Rectal smooth muscle tissue (tissue), 1 donor: Measurements from ENCODE around the gene GULP1.
"Not testable (repeated sequence)": the region's sequence is repeated elsewhere in the genome, so short reads cannot be mapped to it uniquely, and the experiment has no call there.

ENCODE experiments used
- H3K27ac ChIP-seq: one replicate; pipeline ENCODE4 v1.7.0; 2013; ENCODE audit warnings: low read depth, low read length, inconsistent platforms
- H3K27me3 ChIP-seq: one replicate; pipeline ENCODE4 v1.7.0; 2013; ENCODE audit warnings: low read length; ENCODE audit not compliant: control insufficient read depth, insufficient read depth
- H3K36me3 ChIP-seq: one replicate; pipeline ENCODE4 v1.7.0; 2013; ENCODE audit warnings: low read length; ENCODE audit not compliant: control insufficient read depth, insufficient read depth
- H3K4me1 ChIP-seq: one replicate; pipeline ENCODE4 v1.7.0; 2013; ENCODE audit warnings: low read length; ENCODE audit not compliant: control insufficient read depth, insufficient read depth
- H3K4me3 ChIP-seq: one replicate; pipeline ENCODE4 v1.7.0; 2013; ENCODE audit warnings: low read length
- H3K9ac ChIP-seq: one replicate; pipeline ENCODE4 v1.7.0; 2013; ENCODE audit warnings: low read length

Gene GULP1

DNA sequence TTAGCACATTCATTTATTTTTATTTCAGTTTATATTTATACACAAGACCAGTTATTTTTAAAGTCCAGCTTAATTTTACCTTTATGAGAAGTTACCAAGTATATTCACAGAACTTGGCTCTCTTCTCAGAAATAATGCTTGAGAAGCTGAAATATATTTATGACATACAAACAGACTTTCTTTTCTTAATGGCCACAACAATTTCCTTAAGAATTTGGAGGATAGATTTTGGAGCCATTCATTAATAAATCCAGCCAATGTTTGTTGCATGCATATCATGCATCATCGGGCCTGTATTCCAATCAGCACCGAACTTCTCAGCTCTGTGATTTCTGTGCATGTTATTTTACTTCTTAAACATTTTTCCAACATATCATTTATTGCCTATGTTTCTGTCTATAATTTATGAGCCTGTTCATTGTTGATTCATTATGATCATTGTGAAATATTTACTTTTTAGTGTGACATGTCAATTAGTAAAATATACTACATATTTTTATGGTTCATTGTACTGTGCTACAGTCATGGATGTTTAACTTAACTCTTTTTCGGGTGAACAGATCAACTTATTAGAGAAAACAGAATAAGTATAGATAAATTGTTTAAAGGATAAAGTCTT, 3.5 kb downstream of the GULP1 start:
- Histone ChIP-seq H3K27ac (no peak overlapping the region), H3K36me3 (no peaks in the 10 kb centered on the region), H3K9ac (no peak overlapping the region), H3K27me3 (peaks cover 3% of the 10 kb centered on the region), H3K4me3 (no peak overlapping the region), H3K4me1 (peaks cover 3% of the 10 kb centered on the region)

DNA sequence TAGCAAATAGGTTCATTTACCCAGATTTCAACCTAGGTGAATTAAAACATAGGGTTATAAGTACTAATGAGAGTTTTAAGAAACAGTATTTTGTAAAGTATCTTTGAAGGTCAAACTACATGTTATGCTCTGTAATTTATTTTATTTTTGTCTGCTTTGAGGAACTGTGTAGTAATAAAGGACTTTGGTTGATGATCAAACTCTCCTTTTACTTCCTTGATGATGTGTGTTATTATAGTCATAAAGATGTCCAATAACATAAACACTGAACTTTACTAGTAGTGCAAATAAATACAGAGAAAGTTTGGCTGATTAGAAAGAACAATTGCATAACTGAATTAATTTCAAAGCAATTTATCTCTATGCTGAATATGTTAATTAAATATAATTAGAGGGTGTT, 6.3 kb downstream of the GULP1 start:
- H3K9ac ChIP-seq, result no peak overlapping the region
- no peaks in the 10 kb centered on the region for H3K27me3 ChIP-seq
- H3K27ac ChIP-seq, result no peak overlapping the region
- H3K4me1 ChIP-seq, result no peaks in the 10 kb centered on the region
- no peak overlapping the region for H3K4me3 ChIP-seq
- H3K36me3 ChIP-seq, result no peaks in the 10 kb centered on the region

DNA sequence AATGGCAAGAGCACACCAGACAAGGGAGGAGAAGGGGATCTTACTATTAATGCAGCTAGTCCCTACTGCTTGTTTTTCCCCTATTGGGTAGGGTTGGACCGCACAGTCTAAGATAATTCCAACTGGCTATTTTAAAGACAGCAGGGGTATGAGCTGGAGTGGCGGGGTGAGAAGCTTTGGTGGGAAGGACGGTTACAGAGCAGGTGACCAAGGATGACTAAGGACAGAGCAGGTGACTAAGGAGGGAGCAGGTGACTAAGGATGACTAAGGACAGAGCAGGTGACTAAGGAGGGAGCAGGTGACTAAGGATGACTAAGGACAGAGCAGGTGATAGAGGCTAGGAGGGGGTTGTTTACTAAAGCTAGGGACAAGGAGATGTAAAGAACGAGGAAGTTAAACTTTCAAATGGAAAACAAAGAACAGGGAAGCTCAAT, 7.3 kb downstream of the GULP1 start:
- not testable (repeated sequence) for H3K9ac ChIP-seq, H3K4me1 ChIP-seq, H3K36me3 ChIP-seq, H3K27me3 ChIP-seq, H3K27ac ChIP-seq, H3K4me3 ChIP-seq

DNA sequence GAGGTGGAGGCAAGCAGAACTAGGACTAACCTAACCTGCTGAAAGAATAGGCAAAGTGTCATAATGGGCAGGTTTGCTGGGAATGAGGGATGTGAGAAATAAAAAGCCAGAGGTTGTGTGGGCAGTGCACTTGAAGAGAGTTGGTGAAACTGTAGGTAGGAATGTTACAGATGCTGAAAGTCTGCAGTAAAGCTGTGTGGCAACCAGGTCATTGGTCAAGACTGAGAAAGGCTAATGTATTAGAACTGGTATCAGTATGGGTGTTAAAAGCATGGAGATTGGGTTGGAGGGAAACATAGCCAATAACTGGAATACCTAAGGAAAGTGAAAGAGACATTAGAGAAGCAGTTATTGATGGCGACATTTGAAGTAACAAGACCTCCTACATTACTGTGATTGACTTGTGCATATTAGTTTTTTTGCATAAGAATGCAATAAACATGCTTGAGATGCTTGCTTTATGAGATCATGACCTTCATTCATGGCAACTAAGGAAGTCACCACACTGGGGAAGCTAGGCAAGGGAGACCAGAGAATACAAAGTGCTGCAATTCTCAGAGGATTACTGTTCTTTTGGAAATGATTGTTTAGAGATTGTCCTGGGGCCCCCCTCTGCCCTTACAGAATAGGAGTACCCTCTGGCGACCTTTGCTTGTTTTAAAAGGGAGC, 11.8 kb downstream of the GULP1 start:
- no peaks in the 10 kb centered on the region for H3K27me3 ChIP-seq
- H3K9ac ChIP-seq, result no peak overlapping the region
- no peak overlapping the region for H3K27ac ChIP-seq
- H3K36me3 ChIP-seq, result no peaks in the 10 kb centered on the region
- H3K4me3 ChIP-seq, result no peak overlapping the region
- peaks cover 2% of the 10 kb centered on the region for H3K4me1 ChIP-seq

DNA sequence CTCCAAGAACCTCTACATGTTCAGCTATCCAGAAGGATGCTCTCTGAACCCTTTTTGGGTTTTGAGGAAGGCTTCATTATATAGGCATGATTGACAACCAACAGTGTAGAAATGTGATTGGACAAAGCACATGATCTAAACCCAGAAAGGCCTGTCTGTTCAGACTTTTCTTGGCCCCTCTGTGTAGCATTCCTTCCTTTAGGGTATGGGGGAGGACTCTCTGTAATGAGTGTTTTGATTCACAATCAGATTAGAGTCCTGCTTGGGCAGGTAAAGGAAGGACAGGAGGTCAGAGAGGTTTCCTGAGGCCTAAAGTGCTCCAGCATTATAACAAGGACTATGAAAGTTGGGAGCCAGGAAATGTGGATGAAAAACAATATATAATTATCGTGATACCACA, 13.6 kb downstream of the GULP1 start:
- H3K4me1 ChIP-seq, result peaks cover 2% of the 10 kb centered on the region
- no peak overlapping the region for H3K9ac ChIP-seq
- no peak overlapping the region for H3K4me3 ChIP-seq
- no peaks in the 10 kb centered on the region for H3K27me3 ChIP-seq
- H3K27ac ChIP-seq, result no peak overlapping the region
- H3K36me3 ChIP-seq, result no peaks in the 10 kb centered on the region

DNA sequence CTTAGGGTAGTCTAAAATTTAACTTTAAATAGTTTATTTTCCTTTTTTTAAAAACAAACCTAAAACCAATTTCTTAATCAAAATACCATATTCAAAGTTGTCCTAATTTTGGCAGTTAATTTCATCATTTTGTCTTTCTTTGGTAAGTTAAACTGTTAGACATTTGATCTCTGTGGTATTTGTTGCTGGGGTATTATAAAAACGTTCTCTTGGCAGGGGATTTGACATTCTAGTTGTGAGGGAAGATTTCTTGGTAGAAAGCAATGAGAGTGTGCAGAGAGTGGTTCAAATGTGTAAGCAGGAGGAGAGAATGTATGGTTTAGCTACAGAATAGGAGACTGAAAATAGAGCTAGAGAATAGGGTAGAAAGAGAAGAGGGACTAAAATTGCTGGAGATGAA, 14.6 kb downstream of the GULP1 start:
- no peaks in the 10 kb centered on the region for H3K27me3 ChIP-seq
- no peak overlapping the region for H3K27ac ChIP-seq
- no peaks in the 10 kb centered on the region for H3K36me3 ChIP-seq
- H3K9ac ChIP-seq, result no peak overlapping the region
- H3K4me3 ChIP-seq, result no peak overlapping the region
- peaks cover 2% of the 10 kb centered on the region for H3K4me1 ChIP-seq

DNA sequence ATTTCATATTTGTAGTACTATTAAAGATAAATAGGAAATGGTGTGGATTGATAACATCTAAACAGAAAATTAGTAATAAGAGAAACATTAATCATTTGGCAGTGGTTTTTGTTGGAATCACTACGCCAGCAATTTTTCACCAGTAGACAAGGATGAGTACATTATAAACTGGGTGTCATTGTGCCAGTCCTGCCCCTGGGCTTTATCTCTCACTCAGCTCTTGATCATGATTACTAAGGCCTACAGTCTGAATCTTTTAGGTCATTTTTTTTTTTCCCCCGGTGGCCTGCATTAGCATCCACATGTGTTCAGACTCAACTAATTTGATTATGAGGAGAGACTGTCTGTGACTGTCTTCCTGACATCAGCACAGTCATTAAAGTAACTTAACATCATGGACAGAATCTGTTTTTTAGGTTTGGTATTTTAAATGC, 16.2 kb downstream of the GULP1 start:
- no peak overlapping the region for H3K4me3 ChIP-seq
- H3K36me3 ChIP-seq, result no peaks in the 10 kb centered on the region
- H3K9ac ChIP-seq, result no peak overlapping the region
- H3K4me1 ChIP-seq, result peaks cover 2% of the 10 kb centered on the region
- H3K27me3 ChIP-seq, result no peaks in the 10 kb centered on the region
- no peak overlapping the region for H3K27ac ChIP-seq

DNA sequence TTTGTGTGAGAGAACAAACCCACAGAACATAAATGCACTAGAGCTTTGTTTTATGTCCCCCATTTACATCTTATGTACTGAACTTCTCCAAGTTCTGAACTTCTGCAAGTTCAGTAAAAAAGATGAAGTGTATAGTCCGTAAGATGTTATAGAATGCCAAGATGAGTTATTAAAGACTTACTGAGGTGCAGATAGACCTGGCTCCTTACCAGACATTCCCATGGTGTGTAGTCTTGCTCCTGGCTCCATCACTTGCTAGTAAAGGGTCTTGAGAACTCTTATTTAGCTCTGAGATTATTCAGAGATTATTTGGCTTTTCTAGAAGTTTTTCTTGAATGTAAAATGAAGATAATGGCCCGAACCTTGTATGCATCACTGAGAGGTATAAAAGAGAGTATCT, 16.8 kb downstream of the GULP1 start:
- H3K27ac ChIP-seq, result no peak overlapping the region
- peaks cover 2% of the 10 kb centered on the region for H3K4me1 ChIP-seq
- no peak overlapping the region for H3K9ac ChIP-seq
- no peaks in the 10 kb centered on the region for H3K27me3 ChIP-seq
- H3K4me3 ChIP-seq, result no peak overlapping the region
- H3K36me3 ChIP-seq, result no peaks in the 10 kb centered on the region

DNA sequence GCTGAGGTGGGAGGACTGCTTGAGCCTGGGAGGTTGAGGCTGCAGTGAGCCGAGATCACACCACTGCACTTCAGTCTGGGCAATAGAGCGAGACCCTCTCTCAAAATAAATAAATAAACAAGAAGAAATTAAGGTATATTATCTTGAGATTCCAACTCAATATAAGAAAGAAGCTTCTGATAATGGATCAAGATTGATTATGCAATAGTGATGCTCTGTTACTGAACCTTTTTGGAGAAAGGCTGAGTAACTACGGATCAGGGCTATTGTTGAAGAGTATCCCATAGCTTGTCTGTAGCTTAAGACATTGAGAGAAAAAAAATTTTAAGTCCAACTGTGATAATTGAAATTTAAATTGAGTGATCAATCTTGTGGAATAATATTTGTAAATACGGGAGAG, 17.7 kb downstream of the GULP1 start:
- Histone ChIP-seq H3K9ac (no peak overlapping the region), H3K36me3 (no peaks in the 10 kb centered on the region), H3K4me1 (peaks cover 2% of the 10 kb centered on the region), H3K4me3 (no peak overlapping the region), H3K27ac (no peak overlapping the region), H3K27me3 (no peaks in the 10 kb centered on the region)

DNA sequence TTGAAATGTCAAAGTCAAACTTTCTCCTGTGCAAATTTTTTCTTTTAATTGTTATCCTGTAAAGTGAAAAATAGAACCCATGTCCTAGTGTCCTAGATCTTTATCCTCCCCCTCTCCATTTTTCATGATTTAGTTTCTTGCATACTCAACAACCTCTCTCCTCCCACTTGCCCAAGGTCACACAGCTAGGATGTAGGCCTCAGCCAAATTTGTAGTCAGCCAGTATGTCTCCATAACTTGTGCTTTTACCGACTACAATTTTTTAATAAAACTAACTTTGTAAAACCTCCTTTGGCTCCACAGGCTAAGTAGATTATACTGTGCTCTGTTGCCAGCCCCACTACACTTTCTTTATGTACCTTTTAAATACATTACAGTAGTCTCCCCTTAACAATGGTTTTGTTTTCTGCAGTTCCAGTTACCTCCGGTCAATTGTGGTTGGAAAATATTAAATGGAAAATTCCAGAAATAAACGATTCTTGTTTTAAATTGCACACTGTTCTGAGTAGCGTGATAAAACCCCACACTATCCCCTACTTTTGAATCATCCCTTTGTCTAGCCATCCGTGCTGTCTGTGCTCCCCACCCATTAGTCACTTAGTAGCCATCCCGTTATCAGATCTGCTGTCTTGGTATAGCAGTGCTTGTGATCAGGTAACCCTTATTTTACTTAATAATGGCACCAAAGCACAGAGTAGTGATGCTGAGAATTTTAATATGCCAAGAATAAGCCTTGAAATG, 22.8 kb downstream of the GULP1 start:
- H3K36me3 ChIP-seq, result no peaks in the 10 kb centered on the region
- no peak overlapping the region for H3K9ac ChIP-seq
- no peaks in the 10 kb centered on the region for H3K4me1 ChIP-seq
- H3K4me3 ChIP-seq, result no peak overlapping the region
- H3K27ac ChIP-seq, result no peak overlapping the region
- no peaks in the 10 kb centered on the region for H3K27me3 ChIP-seq

DNA sequence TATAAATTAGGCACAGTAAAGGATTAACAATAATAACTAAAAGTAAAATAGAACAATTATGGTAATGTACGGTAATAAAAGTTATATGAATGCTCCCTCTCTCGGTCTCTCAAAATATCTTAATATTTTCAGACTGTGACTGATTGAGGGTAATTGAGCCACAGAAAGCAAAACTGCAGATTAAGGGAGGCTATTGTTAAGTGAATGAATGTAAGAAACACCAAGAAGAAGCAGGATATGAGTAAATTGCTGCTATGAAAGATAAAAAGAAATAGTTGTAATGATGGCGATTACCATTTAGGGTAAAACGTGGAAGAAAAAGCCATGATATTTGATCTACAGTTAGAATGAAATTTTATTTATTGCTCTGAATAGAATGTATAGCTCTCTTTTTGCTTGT, 24.1 kb downstream of the GULP1 start:
- Histone ChIP-seq H3K9ac (no peak overlapping the region), H3K4me3 (no peak overlapping the region), H3K27me3 (no peaks in the 10 kb centered on the region), H3K36me3 (no peaks in the 10 kb centered on the region), H3K4me1 (no peaks in the 10 kb centered on the region), H3K27ac (no peak overlapping the region)

DNA sequence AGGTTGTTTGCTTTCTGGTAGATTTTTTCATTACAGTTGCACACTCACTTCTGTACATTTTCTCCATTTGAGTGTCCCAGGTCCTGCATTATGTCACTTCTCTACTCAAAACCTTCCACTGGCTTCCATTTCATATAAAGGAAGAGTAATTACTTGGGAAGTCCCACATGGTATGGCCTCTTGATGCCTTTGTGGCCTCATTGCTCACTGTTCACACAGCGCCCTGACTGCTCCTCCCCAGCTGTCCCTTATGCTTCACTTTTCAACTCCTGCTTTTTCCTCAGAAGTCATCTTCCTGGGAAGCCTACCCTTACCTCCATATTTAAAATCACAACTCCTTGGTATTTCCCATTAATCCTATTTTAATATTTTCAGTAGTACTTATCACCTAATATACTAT, 24.7 kb downstream of the GULP1 start:
- no peaks in the 10 kb centered on the region for H3K36me3 ChIP-seq
- H3K9ac ChIP-seq, result no peak overlapping the region
- H3K27me3 ChIP-seq, result no peaks in the 10 kb centered on the region
- no peak overlapping the region for H3K4me3 ChIP-seq
- no peak overlapping the region for H3K27ac ChIP-seq
- no peaks in the 10 kb centered on the region for H3K4me1 ChIP-seq
